RPMI7951 (cell line): ENCODE measurements around the gene KRTAP12-1. TPM values are rescaled to one million over a fixed set of nuclear protein-coding genes. Genes with fewer than 3 reads are reported as not detected.
"Not testable (repeated sequence)": the region's sequence is repeated elsewhere in the genome, so short reads cannot be mapped to it uniquely, and the experiment has no call there.

Experiments used
- DNase-seq: peaks from one replicate; pipeline ENCODE4 v3.0.0-alpha.2; 2012; ENCODE audit warnings: low read depth
- total RNA-seq: library from RNA; depleted of rRNA; stranded (reverse); fragments of >200 nt; shearing (Covaris generic); gene quantifications from 2 replicates; pipeline ENCODE4 v1.2.3, GENCODE V29; 2014

KRTAP12-1 gene
- total RNA-seq, 1 experiment from 2014 or later: not detected

GRCh38 chr21:44697811-44698734, 16.1 kb upstream of the KRTAP12-1 start:
- DNase-seq: no peak

DNA sequence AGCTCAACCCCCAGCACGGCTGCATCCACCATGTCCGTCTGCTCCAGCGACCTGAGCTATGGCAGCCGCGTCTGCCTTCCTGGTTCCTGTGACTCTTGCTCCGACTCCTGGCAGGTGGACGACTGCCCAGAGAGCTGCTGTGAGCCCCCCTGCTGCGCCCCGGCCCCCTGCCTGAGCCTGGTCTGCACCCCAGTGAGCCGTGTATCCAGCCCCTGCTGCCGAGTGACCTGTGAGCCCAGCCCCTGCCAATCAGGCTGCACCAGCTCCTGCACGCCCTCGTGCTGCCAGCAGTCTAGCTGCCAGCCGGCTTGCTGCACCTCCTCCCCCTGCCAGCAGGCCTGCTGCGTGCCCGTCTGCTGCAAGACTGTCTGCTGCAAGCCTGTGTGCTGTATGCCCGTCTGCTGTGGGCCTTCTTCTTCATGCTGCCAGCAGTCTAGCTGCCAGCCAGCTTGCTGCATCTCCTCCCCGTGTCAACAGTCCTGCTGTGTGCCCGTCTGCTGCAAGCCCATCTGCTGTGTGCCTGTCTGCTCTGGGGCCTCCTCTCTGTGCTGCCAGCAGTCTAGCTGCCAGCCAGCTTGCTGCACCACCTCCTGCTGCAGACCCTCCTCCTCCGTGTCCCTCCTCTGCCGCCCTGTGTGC, 15.3 kb upstream of the KRTAP12-1 start, which contains the start of gene KRTAP10-12:
Gene KRTAP10-12, plus strand, starts transcription at position 1 of the 639 bp plus-strand sequence. Its CDS starts 30 bp downstream, at position 31.
- DNase-seq: not testable (repeated sequence)

DNA sequence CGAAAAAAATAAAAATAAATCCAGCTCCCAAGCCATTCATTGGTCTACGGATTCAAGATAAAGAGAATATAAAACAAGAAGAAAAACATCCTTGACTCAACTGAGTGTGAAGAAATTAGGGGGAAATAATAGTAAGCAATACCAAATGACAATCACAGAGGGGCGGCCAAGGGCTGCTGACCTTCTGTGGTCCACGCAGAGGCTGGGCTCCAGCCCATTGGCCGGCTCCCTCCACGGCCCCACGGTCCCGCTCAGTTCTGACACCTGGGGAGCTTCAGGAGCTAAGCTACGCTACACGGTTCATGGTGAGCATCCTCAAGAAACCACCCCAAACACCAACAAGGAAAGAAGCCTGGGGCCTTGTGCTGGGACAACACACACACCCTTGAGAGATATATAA, 14.6 kb upstream of the KRTAP12-1 start:
- no peak for DNase-seq

GRCh38 chr21:44695641-44696040, 13.7 kb upstream of the KRTAP12-1 start:
- no peak for DNase-seq

DNA sequence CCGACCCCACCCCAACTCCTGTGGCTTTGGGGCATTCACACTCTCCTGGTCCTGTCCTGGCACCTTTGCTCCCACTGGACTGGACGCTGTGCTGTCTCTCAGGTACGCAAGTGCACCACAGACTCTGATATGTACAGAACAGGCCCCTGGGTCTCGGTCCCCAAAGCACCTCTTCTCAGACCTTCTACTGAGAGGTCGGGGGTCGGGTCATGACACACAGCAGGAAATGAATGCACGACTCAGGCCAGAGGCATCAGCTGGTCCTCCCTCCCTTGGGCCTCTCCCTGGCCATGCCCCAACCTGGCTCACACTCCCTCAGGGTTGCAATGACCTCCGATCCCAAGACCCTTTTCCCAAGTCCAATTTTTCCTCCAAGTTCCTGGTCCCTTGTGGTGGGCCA, 13.2 kb upstream of the KRTAP12-1 start:
- no peak for DNase-seq

- DNase-seq: no peak
These were observed 12.8 kb upstream of the KRTAP12-1 start for GRCh38 chr21:44694776-44695175.

GRCh38 chr21:44692798-44693512, 11.0 kb upstream of the KRTAP12-1 start:
- DNase-seq: no peak

GRCh38 chr21:44691686-44692085, 9.7 kb upstream of the KRTAP12-1 start:
- no peak for DNase-seq

- not testable (repeated sequence) for DNase-seq
These were observed 7.8 kb upstream of the KRTAP12-1 start for GRCh38 chr21:44689740-44690139.

DNA sequence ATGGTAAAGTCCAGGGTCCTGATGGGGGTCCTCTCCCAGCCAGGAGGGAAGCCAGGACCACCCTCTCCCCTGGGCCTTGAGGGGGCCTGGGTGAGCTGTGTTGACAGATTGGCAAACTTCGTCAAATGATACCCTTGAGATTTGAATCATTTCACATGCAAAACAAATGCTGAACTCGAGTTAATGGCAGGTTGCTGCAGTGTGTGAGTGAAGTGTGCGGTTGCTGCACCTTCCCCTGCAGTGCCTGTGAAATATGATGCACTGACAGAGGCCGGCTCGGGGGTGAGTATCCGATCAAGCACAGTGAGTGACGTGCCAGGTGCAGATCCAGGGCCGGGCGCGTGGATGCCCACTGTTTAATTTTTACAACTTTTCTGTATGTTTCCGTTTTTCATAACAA, 5.7 kb upstream of the KRTAP12-1 start:
- no peak for DNase-seq

DNA sequence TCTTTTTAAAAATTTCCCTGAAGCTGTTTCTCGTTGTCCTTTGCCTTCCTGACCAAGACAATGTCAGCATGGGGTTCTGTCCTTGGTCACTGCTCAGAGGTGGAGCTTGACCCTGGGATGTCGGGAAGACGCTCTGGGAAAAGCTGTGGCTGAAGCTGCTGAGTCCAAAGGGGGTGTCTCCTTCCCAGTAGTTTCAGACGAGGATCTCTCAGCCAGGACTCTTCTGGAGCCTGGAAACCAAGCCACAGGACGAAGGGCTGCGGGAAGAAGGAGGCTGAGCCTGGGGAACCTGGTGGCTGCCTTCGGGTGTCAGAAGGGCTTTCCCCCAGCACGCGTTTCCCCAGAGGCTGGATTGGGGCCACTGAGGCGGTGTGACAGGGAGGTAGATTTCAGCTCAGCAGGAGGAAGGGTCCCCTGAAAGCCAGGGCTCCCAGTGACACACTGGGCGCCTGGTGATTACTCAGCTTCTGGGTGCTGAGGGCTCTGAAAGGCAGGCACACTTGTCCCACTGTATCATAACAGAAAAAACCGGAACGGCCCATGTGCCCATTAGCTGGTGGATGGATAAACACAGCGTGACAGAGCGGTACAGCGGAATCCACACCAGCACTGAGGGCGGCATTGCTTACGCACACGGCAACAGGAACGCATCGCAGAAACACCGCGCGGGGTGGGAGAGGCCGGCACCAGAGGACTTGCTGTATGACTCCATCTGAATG, 5.0 kb upstream of the KRTAP12-1 start:
- no peak for DNase-seq

- no peak for DNase-seq
These were observed 4.2 kb upstream of the KRTAP12-1 start for GRCh38 chr21:44686000-44686781.

DNA sequence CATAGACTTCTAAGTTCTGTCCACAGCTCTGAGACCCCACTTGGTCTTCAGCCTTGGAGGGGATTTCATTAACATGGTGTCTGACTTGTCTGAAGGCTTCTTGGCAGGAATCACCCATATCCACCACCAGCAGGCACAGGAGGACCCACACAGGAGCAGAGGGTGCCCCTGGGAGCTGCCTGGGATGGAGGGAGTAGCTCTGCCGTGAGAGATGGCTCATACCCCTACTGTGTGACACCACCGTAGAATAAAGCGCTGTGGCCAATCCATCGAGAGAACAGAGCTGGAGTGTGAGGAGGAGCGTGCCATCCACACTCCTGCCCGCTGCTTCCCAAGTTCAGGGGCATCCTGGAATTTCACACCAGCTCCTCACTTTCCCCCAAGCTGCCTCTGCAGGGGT, 3.1 kb upstream of the KRTAP12-1 start:
- not testable (repeated sequence) for DNase-seq

- DNase-seq: no peak
These were observed 2.5 kb upstream of the KRTAP12-1 start for GRCh38 chr21:44684483-44684882.

- DNase-seq: no peak
These were observed 2.1 kb upstream of the KRTAP12-1 start for GRCh38 chr21:44684077-44684476.

- no peak for DNase-seq
These were observed 703 bp upstream of the KRTAP12-1 start for GRCh38 chr21:44682580-44683151.

DNA sequence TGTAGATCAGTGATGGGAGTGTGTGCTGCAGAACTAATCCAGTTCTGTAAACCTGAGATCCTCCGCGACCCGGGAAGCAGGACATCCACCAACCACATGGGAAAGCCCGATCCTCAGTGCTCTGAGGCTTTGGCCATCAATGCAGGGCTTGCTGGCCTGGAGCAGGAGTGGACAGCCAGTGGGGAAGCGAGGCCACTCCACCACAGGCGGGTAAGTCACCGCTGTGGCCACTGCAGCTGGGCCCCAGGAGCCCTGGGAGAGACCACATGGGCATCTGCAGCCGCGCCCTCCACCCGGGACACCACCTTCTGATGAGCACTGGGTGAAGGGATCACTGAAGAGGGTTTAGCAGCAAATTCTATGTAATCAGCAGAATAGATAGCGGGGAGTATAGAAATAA, 811 bp downstream of the KRTAP12-1 start:
- no peak for DNase-seq

GRCh38 chr21:44677881-44678280, 4.1 kb downstream of the KRTAP12-1 start:
- DNase-seq: no peak

DNA sequence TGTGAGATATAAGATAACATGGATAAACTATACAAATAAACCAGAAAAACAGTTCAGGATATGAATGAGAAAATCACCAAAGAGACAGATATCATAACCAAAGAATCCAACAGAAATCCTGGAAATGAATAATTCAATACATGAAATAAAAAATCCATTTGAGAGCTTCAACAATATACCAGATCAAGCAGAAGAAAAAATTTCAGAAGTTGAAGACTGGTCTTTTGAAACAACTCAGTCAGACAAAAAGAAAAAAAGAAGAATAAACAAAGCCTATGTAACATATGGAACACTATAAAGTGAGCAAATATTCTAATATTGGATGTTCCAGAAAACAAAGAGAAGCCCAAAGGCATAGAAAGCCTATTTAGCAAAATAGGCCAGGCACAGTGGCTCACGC, 10.1 kb downstream of the KRTAP12-1 start:
- no peak for DNase-seq

- no peak for DNase-seq
These were observed 11.1 kb downstream of the KRTAP12-1 start for GRCh38 chr21:44670642-44671432.
